ENCODE data around the gene BSPRY. TPM values are rescaled to one million over a fixed set of nuclear protein-coding genes. Genes with fewer than 3 reads are reported as not detected.

Gene BSPRY
- total and polyA plus RNA-seq, 2 experiments from 2014 or later: 4.8 to 6.6 TPM

- Histone ChIP-seq H3F3A (replicated peaks; ENCODE audit: low read depth) (no peaks in the 10 kb centered on the region), H3K9me2 (ENCODE audit: insufficient read depth) (no peaks in the 10 kb centered on the region), H3K27ac (ENCODE audit: low read depth) (no peak overlapping the region), H3K27me3 (ENCODE audit: insufficient read depth) (no peaks in the 10 kb centered on the region), H2AFZ (no peak overlapping the region), H3K79me2 (replicated peaks; ENCODE audit: insufficient read depth) (no peaks in the 10 kb centered on the region), H3K36me3 (ENCODE audit: insufficient read depth) (no peaks in the 10 kb centered on the region), H4K20me1 (replicated peaks; ENCODE audit: insufficient read depth) (peaks cover 2% of the 10 kb centered on the region; the same call in 1 of the 2 replicates), H3K4me2 (no peak overlapping the region), H3K4me3 (no peak overlapping the region), H3K4me1 (ENCODE audit: insufficient read depth) (no peaks in the 10 kb centered on the region)
- ATAC-seq (no peak), DNase-seq (ENCODE audit: low spot score) (no peak)
- H3K27ac Mint-ChIP-seq: no peak overlapping the region
- H3K4me1 Mint-ChIP-seq: no peaks in the 10 kb centered on the region
- TF ChIP-seq JUNB (IDR thresholded peaks at IDR 0.05; ENCODE audit: unreplicated experiment): no peak
- no peak for TF ChIP-seq ZNF462 (CRISPR knock-in tag; IDR thresholded peaks at IDR 0.05)
- no peak for TF ChIP-seq EZH2phosphoT487 (IDR thresholded peaks at IDR 0.05; ENCODE audit: unreplicated experiment)
- no peak for TF ChIP-seq REST (IDR thresholded peaks at IDR 0.05; ENCODE audit: unreplicated experiment)
- TF ChIP-seq STAT1 (IDR thresholded peaks at IDR 0.05; ENCODE audit: unreplicated experiment): no peak
- no peak for TF ChIP-seq ZNF331 (CRISPR knock-in tag; IDR thresholded peaks at IDR 0.05; ENCODE audit: low read depth)
- TF ChIP-seq CREB1 (CRISPR knock-in tag; IDR thresholded peaks at IDR 0.05; ENCODE audit: low read depth): no peak
- TF ChIP-seq POLR2AphosphoS5 (IDR thresholded peaks at IDR 0.05; ENCODE audit: low read depth): no peak
- TF ChIP-seq NANOG (IDR thresholded peaks at IDR 0.05; ENCODE audit: borderline replicate concordance): no peak
- no peak for TF ChIP-seq ETS1 (IDR thresholded peaks at IDR 0.05)
- no peak for TF ChIP-seq EZH2 (IDR thresholded peaks at IDR 0.05; ENCODE audit: low read depth, unreplicated experiment)
- TF ChIP-seq ZNF114 (CRISPR knock-in tag; IDR thresholded peaks at IDR 0.05): no peak
- TF ChIP-seq CTCF (conservative IDR thresholded peaks at IDR 0.05; ENCODE audit: low read depth in 2 of 2): no peak
- H3K4me3 Mint-ChIP-seq: no peak overlapping the region
- H3K27me3 Mint-ChIP-seq (ENCODE audit: insufficient read depth, low read depth, poor library complexity): peaks cover 5% of the 10 kb centered on the region
- H3K9me3 Mint-ChIP-seq: no peaks in the 10 kb centered on the region
- H3K36me3 Mint-ChIP-seq (ENCODE audit: low read depth): peaks cover 11% of the 10 kb centered on the region; the same call in 2 of the 3 replicates
Observed at GRCh38 chr9:113390192-113390960, 41.0 kb downstream of the BSPRY start.
